OCI-LY1 (cell line): ENCODE measurements around the gene SUSD6.

Experiments used
- H2AFZ ChIP-seq: fragments of 200-600 bp; sonication (generic), shearing (Covaris generic); 2 replicates; pipeline ENCODE4 v1.6.0; 2014; ENCODE audit warnings: antibody characterized with exemption, mild to moderate bottlenecking, low read length
- H3F3A ChIP-seq: fragments of 200-600 bp; sonication (generic), shearing (Covaris generic); 2 replicates; pipeline ENCODE4 v1.6.0; 2014; ENCODE audit warnings: mild to moderate bottlenecking, antibody characterized with exemption, low read length, moderate library complexity; ENCODE audit not compliant: insufficient read depth
- H3K27ac ChIP-seq: fragments of 200-600 bp; sonication (generic); 2 replicates; pipeline ENCODE4 v1.5.1; 2014; ENCODE audit warnings: low read length, mixed run types, mild to moderate bottlenecking, low read depth; ENCODE audit not compliant: poor library complexity, severe bottlenecking
- H3K27me3 ChIP-seq: fragments of 200-600 bp; sonication (generic); 2 replicates; pipeline ENCODE4 v1.6.0; 2014; ENCODE audit warnings: antibody characterized with exemption, mild to moderate bottlenecking, low read length, moderate library complexity; ENCODE audit not compliant: insufficient read depth
- H3K36me3 ChIP-seq: fragments of 200-600 bp; sonication (generic); 2 replicates; pipeline ENCODE4 v1.6.1; 2014; ENCODE audit warnings: mild to moderate bottlenecking, antibody characterized with exemption, low read length, moderate library complexity, mixed read lengths; ENCODE audit not compliant: insufficient read depth
- H3K4me1 ChIP-seq: fragments of 200-600 bp; sonication (generic); 2 replicates; pipeline ENCODE4 v1.5.1; 2014; ENCODE audit warnings: mild to moderate bottlenecking, low read length, moderate library complexity; ENCODE audit not compliant: insufficient read depth, severe bottlenecking
- H3K4me2 ChIP-seq: fragments of 200-600 bp; sonication (generic), shearing (Covaris generic); 2 replicates; pipeline ENCODE4 v1.6.1; 2014; ENCODE audit warnings: low read length
- H3K4me3 ChIP-seq: fragments of 200-600 bp; sonication (generic); 2 replicates; pipeline ENCODE4 v1.5.1; 2014; ENCODE audit warnings: low read length, low read depth, mild to moderate bottlenecking, mixed read lengths; ENCODE audit not compliant: poor library complexity, severe bottlenecking
- H3K79me2 ChIP-seq: fragments of 200-600 bp; shearing (Covaris generic); 2 replicates; pipeline ENCODE4 v1.6.1; 2016; ENCODE audit warnings: mixed run types, low read length, mixed read lengths; ENCODE audit not compliant: insufficient read depth
- H3K9ac ChIP-seq: fragments of 200-600 bp; sonication (generic), shearing (Covaris generic); 2 replicates; pipeline ENCODE4 v1.6.1; 2014; ENCODE audit warnings: mild to moderate bottlenecking, low read length, mixed read lengths
- H3K9me2 ChIP-seq: fragments of 200-600 bp; sonication (generic), shearing (Covaris generic); 2 replicates; pipeline ENCODE4 v1.6.1; 2014; ENCODE audit warnings: low read depth, mild to moderate bottlenecking, low read length, mixed read lengths
- H3K9me3 ChIP-seq: fragments of 200-600 bp; shearing (Covaris generic); 2 replicates; pipeline ENCODE4 v1.6.1; 2014; ENCODE audit warnings: low read length, mixed read lengths
- H4K20me1 ChIP-seq: fragments of 200-600 bp; sonication (generic), shearing (Covaris generic); 2 replicates; pipeline ENCODE4 v1.6.0; 2016; ENCODE audit warnings: mild to moderate bottlenecking, low read length; ENCODE audit not compliant: insufficient read depth
- CTCF ChIP-seq: fragments of 200-600 bp; sonication (generic), shearing (Covaris generic); IDR thresholded peaks from 2 replicates; pipeline ENCODE4 v1.5.1; 2017; ENCODE audit warnings: mild to moderate bottlenecking, antibody characterized with exemption, low read length, moderate library complexity, mixed read lengths
- EZH2 ChIP-seq: fragments of 200-600 bp; sonication (generic), shearing (Covaris generic); IDR thresholded peaks from 2 replicates; pipeline ENCODE4 v1.8.0; 2017; ENCODE audit warnings: borderline replicate concordance, mixed run types, mild to moderate bottlenecking, antibody characterized with exemption, low read length, moderate library complexity, mixed read lengths

The SUSD6 gene

DNA sequence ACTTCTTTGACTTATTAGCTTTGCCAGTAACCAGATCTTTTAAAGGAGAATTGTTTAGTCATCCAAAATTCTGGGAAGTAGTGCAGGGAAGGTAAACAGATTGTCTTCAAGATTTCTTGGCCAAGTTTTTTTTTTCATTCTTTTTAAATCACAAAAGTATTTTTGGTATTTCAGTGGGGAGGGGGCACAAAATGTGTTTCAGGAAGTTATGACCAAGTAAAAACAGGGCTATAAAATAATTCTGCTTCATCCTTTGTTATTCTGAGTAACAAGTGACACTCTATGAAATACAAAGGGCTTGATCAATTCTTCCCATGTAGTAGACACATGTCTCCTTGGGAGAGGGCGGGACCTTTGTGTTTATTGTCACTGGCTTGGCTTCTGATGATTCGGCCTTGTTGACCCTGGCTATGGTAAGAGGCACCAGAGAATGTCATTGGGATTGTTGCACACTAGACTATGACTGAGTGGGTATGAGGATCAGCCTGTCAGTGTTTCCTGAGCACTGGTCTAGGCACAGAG, 55.4 kb downstream of the SUSD6 start:
- H3K9me3 ChIP-seq, result no peaks in the 10 kb centered on the region
- no peak overlapping the region for H3K9ac ChIP-seq
- no peaks in the 10 kb centered on the region for H3F3A ChIP-seq
- H4K20me1 ChIP-seq, result no peaks in the 10 kb centered on the region
- H3K4me2 ChIP-seq, result peak overlapping the region; percentile 29
- no peaks in the 10 kb centered on the region for H3K27me3 ChIP-seq
- peaks cover 36% of the 10 kb centered on the region; the same call in 1 of the 2 replicates for H3K36me3 ChIP-seq
- H3K4me1 ChIP-seq, result peaks cover 94% of the 10 kb centered on the region
- TF ChIP-seq CTCF (no peak), EZH2 (no peak)
- peak overlapping the region; percentile 83 for H3K27ac ChIP-seq
- no peak overlapping the region for H2AFZ ChIP-seq
- no peaks in the 10 kb centered on the region for H3K9me2 ChIP-seq
- peaks cover 76% of the 10 kb centered on the region for H3K79me2 ChIP-seq
- H3K4me3 ChIP-seq, result peak overlapping the region; percentile 3

- H3K4me3 ChIP-seq, result peak overlapping the region; percentile 27
- H3K27me3 ChIP-seq, result no peaks in the 10 kb centered on the region
- H3K9ac ChIP-seq, result no peak overlapping the region; the same call in 1 of the 2 replicates
- no peaks in the 10 kb centered on the region for H3K9me2 ChIP-seq
- H3K79me2 ChIP-seq, result peaks cover 82% of the 10 kb centered on the region
- peaks cover 94% of the 10 kb centered on the region for H3K4me1 ChIP-seq
- H4K20me1 ChIP-seq, result no peaks in the 10 kb centered on the region
- H2AFZ ChIP-seq, result no peak overlapping the region
- H3K4me2 ChIP-seq, result peak overlapping the region; percentile 50
- no peaks in the 10 kb centered on the region for H3K9me3 ChIP-seq
- peak overlapping the region; percentile 83 for H3K27ac ChIP-seq
- no peak for TF ChIP-seq EZH2
- no peak for TF ChIP-seq CTCF
- no peaks in the 10 kb centered on the region for H3F3A ChIP-seq
- H3K36me3 ChIP-seq, result peaks cover 27% of the 10 kb centered on the region; the same call in 1 of the 2 replicates
Measured at GRCh38 chr14:69667938-69668335, 56.5 kb downstream of the SUSD6 start.

- peaks cover 94% of the 10 kb centered on the region for H3K4me1 ChIP-seq
- H3K79me2 ChIP-seq, result peaks cover 83% of the 10 kb centered on the region
- peaks cover 26% of the 10 kb centered on the region; the same call in 1 of the 2 replicates for H3K36me3 ChIP-seq
- H2AFZ ChIP-seq, result no peak overlapping the region
- no peaks in the 10 kb centered on the region for H3K9me2 ChIP-seq
- peak overlapping the region; percentile 16 for H3K27ac ChIP-seq
- no peak for TF ChIP-seq CTCF
- TF ChIP-seq EZH2, result no peak
- H3K9ac ChIP-seq, result no peak overlapping the region
- no peaks in the 10 kb centered on the region for H3K9me3 ChIP-seq
- no peak overlapping the region for H3K4me3 ChIP-seq
- no peaks in the 10 kb centered on the region for H4K20me1 ChIP-seq
- no peaks in the 10 kb centered on the region for H3F3A ChIP-seq
- H3K27me3 ChIP-seq, result no peaks in the 10 kb centered on the region
- H3K4me2 ChIP-seq, result no peak overlapping the region
Measured at GRCh38 chr14:69669375-69669774, 58.0 kb downstream of the SUSD6 start.
